ENCODE measurements around the gene KCNMA1.
"Not testable (repeated sequence)": the region's sequence is repeated elsewhere in the genome, so short reads cannot be mapped to it uniquely, and the experiment has no call there.

KCNMA1 gene

DNA sequence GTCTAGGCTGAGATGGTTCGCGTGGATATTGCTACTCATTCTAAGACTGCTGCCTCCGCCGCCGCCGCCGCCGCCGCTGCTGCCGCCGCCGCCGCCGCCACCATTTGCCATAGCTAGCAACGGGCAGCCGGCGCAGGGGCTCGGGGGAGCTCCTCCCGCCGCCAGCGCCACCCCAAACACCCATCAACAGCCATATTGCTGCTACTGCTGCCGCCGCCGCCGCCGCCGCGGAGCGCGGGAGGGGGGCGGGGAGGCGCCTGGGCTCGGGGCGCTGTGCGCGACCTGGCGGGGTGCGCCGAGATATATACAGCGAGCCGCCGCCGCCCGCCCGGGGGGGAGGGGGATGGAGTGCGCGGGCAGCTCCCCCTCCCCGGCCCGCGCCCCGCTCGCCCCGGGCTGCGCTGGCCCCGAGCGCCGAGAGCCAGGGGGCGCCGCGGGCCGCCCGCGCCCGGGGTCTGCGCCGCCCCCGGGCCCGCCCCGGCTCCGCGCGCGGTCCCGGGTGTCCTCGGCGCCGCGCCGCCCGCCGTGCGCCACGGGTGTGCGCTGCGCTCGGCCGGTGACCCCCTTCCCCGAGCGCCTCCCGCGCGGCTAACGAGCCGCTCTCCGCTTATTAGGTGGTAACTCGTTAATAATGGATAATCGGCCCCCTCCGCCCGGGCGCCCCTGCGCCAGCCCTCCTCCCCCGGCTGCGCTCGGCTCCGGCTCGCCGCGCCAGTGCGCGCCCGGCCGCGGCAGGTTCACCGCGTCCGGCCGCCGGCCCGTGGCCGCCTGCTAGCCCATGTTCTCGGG lies at the start of gene KCNMA1:
Gene KCNMA1 (minus strand): TSS at position 277 of the 789 bp plus-strand sequence.
- peak; percentile 4 for DNase-seq

DNA sequence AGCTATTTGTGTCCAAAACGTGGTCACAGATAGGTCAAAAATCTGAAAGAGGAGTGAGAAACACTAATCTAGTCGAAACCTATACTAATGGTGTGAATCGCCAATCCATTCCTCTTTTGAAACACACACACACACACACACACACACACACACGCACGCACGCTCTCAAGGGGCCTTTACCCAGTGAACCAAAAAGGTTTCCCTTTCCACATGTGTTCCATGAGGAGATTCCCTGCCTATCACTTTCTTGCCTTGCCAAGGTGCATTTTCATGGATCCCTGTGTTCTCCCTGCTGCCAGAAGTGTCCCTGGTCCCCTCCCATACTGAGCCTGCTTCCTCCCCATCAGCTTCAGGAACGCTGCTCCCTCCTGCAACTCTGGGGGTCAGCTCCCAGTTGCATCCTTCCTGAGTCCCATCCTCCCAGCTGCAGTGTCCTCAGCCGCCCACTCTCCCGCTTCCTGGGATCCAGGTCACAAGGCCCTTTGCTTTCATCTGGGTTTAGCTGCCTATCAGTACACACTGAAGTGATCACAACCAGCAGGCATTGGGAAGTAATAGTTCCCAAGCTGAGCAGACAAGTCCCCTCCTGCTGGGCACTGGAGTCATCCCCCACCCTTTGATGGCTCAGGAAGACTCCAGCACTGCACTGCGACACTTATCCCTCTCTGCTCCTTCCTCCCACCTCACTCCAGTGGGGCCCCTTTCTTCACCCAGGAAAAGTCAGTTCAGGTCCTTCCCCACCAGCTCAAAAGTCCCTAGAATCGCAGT lies 49.2 kb upstream of the KCNMA1 start:
- DNase-seq: no peak

DNA sequence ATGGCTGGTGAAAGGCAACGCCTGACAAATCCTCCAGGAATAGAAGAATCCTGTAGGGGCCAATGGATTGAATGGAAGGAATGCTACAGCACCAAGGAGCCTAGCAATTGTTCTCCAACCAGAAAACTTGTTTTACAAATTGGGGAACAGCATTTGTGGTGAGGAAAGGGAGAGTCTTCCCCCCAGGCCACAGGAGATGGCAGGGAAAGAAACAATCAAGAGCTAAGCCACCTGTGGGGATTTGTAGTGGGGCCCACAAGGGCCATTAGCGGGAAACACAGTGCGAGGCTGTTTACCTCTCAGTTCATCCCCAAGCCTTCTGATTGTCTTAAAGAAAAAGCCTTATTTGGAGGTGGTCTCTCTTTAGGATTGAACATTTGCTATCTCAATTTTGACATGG lies 48.5 kb upstream of the KCNMA1 start:
- no peak for DNase-seq

DNA sequence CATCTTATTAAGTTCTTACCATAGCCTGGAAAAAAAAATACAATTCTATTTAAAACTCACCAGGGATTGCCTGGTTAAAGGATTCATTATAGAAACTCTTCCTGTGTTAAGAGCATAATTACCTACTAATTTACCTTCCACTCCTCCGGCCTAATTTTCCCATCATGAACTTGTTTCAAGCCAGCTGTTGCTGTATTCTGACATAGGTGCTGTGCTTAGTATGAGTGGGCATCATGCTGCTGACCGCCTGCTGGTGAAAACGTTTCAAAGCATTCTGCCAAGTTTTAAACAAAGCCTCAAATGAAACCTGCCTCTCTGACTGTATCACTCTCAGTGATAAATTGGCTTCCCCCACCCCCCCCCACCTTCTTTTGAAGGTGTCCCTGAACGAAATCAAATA lies 47.8 kb upstream of the KCNMA1 start:
- DNase-seq: no peak

DNA sequence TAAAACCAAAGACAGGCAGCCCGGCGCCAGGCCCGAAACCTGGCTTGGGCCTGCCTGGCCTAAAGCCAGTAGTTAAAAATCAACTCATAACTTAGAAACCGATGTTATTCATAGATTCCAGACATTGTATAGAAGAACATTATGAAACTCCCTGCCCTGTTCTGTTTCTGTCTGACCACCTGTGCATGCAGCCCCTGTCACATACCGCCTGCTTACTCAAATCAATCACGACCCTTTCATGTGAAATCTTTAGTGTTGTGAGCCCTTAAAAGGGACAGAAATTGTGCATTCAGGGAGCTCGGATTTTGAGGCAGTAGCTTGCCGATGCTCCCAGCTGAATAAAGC lies 45.5 kb upstream of the KCNMA1 start:
- not testable (repeated sequence) for DNase-seq

DNA sequence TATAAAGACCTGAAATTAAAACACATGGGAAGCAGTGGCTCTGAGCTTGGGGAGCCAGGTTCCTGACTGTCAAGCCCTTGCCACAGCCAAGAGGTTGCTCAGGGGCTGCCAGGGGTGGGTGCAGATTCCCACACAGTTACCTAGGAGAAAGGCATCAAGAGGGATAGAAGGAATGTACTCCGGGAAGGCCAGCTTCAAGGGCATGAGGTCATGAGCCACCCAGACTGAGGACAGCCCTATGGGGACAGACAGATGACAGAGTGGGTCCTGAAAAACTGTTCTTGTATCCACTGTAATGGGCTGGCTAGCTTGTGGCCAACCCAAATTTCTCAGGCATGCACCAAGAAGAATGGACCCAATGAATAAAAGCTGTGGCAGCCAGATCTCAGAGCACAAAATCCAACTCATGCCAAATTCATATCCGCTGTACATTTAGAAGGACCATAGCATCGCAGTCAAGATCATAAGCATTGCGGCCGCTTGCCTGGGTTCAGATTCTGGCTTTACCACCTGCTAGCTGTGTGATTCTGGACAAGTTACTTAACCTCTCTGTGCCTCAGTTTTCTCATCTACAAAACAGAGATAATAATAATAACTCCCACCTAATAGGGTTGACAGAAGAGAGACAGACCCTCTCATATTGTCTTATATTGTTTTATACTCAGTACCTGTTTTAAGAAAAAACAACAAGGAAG lies 44.9 kb upstream of the KCNMA1 start:
- no peak for DNase-seq

DNA sequence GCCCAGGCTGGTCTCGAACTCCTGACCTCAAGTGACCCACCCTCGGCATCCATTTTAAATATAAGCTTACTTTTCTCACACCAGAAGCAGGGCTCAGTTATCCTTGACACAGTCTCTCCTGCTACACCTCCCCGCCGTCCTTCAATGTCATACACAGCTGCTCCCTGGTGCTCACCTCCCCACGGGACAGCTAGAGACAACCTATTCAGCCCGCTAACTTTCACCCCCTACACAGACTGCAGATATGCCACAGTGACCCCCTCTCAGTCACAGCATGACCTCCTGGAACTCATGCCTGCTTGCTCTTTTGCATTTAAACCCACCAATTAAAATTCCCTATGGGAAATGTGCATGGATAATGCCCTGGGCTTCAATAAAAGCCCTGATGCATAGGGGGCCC lies 44.2 kb upstream of the KCNMA1 start:
- DNase-seq: no peak

DNA sequence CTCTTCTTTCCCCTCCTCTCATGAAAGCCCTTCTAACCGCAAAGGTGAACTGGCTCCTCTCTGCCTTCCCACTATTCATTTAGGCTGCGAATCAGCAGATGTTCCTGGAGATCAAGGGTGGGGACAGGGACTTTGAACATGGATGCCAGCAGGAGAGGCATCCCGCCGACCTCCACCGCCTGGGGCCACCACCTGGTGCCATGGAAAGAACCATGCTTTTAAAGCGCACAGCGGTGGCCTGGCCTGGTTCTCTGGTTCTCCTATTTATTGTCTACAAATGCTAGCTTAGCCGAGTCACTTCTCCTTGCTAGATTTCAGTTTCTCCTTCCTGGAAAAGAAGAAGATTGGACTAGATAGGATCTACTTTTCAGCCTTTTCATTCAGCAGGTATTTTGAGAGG lies 43.2 kb upstream of the KCNMA1 start:
- DNase-seq: no peak

DNA sequence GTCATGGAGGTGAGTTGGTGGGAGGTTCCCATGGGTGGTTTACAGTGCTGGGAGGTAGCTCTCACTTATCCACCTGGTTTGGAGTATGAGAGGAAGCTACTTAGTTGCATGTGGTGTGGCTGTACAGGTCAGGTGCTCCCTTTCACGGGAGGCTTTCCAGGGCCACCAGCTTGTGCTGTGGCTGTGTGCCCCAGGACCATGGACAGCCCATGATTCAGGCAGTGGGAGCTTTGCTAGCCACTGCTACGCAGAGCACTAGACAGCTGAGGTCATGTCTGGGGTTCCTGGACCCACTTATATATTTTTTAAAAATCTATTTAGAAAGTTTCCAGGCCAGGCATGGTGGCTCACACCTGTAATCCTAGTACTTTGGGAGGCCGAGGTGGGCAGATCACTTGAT lies 42.5 kb upstream of the KCNMA1 start:
- no peak for DNase-seq

DNA sequence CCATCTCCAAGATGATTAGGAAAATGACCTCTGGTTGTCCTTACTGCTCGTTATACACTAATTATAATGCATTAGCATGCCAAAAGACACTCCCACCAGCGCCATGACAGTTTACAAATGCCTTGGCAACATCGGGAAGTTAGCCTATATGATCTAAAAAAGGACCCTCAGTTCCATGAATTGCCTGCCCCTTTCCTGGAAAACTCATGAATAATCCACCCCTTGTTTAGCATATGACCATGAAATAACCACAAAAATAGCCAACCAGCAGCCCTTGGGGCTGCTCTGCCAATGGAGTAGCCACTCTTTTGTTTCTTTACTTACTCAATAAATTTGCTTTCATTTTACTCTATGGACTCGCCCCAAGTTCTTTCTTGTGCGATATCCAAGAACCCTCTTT lies 41.6 kb upstream of the KCNMA1 start:
- DNase-seq: no peak

DNA sequence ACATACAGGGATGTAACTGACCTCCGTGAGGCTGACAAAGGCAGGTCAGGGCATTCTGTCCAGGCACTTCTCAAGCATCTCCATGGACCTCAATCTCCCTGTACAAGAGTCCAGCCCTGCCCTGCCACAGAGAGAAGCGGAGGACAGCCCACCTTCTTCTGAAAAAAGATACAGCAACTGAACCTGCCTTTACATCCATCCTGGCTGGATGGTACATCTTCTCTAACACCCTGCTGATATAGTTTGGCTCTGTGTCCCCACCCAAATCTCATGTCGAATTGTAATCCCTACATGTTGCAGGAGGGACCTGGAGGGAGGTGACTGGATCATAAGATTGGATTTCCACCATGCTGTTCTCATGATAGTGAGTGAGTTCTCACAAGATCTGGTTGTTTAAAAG lies 40.5 kb upstream of the KCNMA1 start:
- DNase-seq: no peak

DNA sequence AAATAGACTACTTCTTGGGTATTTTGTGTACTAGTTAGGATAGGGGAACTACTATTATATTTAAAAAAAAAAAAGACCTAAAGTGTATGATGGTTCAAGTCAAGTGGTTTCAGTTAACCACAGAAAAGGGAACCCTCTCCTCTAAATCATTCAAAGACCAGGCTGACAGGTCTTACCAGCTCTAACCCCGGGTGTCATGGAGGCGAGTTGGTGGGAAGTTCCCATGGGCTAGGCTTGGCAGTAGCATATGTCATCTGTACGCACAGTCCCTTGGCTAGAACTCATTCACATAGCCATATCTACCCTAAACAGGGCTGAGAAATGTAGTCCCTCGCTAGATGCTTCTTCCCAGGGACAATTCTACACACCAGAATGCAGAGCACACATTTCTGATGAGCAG lies 37.7 kb upstream of the KCNMA1 start:
- no peak for DNase-seq

DNA sequence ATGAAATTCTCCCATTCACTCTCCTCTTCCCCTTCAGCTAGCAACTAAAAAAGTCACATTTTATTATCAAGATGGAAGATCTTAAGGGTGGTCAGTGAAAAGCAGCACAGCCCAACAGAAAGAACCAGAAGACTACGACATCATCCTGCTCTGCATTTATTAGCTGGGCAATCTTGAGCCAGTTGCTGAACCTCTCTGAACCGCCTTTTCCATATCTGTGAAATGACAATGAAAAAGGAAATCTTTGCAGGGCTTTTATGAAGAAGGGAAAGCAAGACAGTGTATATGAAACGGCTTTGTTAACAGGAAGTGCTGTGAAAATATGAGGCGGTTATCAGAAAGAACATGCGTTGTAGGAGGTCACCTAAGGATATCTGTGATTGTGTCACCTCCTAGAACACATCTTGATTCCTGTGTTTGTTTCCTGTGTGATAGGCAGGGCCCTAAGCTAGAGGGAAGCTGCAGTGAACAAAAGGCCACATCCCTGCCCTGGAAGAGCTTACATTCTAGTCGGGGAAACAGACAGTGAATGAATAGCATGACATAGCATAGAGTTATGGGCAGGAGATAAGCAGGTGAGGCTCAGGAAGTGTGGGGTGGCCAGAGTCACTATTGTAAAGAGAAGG lies 36.0 kb upstream of the KCNMA1 start:
- DNase-seq: no peak

DNA sequence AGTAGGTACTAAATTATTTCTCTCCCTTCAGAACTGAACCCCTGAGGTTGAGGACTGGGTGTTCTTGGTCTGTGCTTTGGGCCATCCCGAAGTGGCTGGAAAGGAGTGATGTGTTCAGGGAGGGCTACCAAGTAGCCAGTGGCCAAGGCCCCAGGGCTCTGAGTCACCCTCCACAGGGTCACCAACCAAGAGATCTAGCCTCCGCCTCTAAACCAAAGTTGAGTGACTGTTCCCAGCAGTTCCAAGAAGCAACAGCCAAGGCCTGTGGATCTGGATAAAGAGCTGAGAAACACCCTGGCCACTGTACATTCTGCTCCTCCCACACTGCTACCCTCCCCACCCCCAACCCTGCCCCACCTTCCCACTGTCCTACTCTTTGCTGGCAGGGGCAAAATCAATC lies 35.5 kb upstream of the KCNMA1 start:
- DNase-seq: no peak

DNA sequence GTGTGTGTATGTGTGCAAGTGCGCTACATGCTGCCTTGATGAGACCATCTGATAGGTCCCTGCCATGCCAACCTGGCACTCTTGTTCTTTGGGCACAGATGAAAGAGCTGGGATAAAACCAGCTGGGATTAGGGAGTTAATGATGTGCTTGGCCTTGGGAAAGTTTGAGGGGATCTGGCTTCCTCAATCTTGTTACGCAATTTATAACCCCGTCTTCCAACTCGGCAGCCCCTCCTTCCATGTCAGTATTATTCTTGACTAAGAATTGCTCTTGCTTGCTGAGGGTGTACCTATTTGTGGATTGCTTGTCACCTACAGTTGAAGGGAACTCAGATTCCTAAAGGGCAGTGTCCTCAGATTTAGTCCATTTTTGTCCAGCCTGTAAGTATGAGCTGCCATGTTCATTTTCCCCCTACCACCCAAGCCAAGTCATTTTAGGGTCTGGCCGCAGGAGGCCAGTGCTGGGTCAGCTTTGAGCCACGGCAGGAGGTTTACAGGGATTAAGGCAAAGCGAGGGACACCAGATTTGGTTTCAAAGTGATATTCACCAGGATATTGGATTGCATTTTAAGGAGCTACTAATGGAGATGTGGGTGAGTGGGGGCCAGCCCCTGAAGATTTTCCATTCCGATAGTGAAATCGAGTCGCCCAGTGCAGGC lies 34.1 kb upstream of the KCNMA1 start:
- no peak for DNase-seq

DNA sequence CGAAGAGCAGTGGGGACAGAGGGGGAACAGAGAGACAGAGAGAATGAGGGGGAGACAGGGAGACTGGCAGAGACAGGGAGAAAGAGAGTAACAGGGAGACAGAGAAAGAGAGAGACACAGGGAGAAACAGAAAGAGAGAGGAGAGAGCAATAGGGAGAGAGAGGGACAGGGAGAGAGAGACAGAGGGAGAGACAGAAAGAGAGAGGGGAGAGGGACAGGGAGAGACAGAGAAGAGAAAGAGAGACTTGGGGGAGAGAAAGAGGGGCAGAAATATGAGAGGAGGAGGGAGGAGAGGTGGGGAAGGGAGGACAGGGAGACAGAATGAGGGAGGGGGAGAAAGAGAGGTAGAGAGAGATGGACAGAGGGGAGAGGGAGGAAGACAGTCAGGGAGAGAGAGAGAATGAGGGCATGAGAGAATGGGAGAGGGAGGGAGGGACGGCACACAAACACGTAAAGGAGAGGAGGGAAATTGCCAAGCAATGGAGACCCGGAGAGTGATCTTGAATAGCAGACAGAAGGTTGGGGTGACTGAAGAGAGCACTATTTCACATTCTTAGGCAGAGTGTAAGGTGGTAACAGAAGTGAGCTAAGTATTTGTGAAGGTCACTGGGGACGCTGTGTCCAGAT lies 33.3 kb upstream of the KCNMA1 start:
- no peak for DNase-seq

DNA sequence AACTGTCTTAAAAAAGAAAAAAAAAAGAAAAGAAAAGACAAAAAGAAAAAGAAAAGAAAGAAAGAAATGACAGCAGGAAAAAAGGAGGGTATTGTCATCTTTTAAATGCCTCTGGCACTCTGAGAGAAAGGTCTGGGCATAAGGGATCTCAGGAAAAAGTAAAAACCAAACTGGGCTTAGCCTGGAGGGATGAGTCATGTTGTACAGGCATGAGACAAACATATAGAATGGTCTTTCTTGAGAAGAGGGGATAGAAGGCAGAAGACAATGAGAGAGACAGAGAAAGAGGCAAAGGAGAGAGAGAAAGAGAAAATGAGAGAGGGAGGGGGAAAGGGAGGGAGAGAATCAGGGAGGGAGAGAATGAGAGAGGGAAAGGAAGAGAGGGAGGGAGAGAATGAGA lies 32.3 kb upstream of the KCNMA1 start:
- DNase-seq: no peak

DNA sequence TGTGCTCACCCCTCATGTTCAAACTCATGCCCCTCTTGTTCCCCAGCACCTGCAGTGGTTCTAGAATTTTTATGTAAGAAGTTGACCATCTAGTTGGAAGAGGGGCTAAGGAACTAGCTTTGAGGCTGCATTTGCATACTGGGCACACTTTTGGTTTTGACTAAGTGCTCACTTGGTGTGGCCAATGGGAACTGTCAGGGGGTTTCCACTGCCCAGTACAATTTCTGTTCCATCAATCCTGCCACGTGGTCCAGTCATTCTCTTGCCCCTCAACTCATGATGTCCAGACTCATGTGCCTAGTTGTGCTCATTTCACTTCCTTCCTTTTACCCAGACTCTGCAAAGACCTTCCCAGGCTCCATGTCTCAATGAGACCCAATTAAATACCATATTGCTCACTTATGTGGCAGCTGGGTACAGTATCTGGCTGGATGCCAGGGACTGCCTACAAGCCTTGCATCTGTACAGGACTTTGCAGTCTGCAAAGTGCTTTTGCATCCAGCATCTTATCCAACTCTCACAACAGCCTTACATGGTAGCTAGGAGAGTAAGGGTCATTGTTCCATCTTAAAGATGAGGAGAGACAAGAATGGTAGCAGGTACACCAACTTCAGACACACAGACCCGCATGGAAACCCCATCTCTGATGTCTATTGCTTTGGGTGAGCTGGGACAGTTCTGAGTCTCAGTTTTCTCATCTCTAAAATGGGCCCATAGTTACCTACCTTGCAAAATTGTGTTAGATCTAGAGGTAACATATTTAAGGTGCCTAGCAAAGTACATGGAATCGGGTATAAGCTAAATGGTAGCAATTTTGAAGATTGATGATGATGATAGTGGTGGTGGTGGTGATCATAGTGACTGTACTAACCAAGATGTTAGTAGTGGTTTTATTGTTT lies 30.1 kb upstream of the KCNMA1 start:
- DNase-seq: no peak

DNA sequence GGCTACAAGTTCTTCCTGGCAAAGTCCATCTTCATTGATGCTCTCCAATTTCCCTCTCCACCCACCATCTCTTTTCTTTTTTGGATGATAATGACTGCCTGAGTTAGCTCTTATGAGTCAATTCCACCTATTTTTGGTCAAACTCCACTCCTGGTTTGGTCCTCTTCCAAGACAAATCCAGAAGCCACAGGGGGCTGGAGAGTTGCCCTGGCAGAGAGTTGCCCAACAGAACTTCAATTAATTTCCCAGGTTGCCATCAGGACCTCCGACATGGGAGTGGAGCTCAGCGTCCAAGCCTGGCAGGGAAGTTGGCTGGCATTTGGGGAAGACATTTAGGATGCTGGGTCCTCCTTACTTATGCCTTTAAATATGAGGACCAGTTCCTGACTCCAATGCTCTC lies 29.2 kb upstream of the KCNMA1 start:
- no peak for DNase-seq

DNA sequence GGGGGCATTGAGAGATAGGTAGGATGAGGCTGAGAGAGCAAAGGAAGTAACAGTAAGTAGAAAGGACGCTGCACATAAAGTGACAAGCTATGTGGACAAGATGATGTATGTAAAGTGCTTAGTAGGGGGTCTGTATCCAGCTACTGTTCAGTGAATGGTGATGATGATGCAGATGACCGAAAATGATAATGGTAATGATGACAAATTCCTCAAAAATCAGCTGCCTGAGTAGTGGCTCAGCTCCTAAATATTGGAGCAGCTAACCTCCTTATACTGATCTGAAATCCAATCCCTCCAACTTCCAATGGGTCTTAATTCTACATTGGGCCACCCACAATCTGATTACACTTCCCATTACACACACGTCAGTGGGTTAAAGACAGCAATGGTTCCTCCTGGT lies 27.1 kb upstream of the KCNMA1 start:
- DNase-seq: no peak

DNA sequence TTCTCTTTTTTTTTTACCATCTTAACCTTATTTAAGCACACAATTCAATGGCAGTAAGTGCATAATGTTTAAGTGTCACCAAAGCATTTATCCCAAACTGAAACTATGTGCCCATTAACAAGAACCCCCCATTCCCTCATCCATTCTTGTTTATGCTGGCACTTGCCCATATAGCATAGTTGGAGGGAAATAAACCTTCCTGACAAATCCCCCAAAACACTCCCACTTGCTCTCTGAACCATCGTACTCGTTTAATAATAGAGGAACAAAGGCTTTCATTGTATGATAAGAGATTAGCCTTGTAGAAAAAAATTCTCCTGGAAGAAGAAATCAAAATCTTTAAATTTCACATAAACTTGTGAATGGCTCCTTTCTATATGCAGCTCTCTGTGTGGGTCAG lies 26.4 kb upstream of the KCNMA1 start:
- DNase-seq: no peak
